Peyer's patch (tissue), 4 donors: ENCODE data around the gene NPAT.
"Not testable (repeated sequence)": the region's sequence is repeated elsewhere in the genome, so short reads cannot be mapped to it uniquely, and the experiment has no call there.

Experiments
- POLR2A ChIP-seq, 2 donors: fragments of 450-650 bp; IDR thresholded peaks; one replicate each; pipeline ENCODE4 v1.5.1; 2017; ENCODE audit warnings: antibody characterized with exemption in 2 of 2, mild to moderate bottlenecking in 2 of 2, moderate library complexity in 2 of 2
- TF ChIP-seq, protein P1 (sequence below), 6 experiments: fragments of 450-650 bp in 4 of 6; fragments of 200-600 bp in 2 of 6; sonication (generic) in 1 of 6; IDR thresholded peaks; one replicate each; pipeline ENCODE4 v1.5.1; 2017 to 2019; ENCODE audit warnings: antibody characterized with exemption in 6 of 6, mild to moderate bottlenecking in 3 of 6, moderate library complexity in 1 of 6

DNA sequence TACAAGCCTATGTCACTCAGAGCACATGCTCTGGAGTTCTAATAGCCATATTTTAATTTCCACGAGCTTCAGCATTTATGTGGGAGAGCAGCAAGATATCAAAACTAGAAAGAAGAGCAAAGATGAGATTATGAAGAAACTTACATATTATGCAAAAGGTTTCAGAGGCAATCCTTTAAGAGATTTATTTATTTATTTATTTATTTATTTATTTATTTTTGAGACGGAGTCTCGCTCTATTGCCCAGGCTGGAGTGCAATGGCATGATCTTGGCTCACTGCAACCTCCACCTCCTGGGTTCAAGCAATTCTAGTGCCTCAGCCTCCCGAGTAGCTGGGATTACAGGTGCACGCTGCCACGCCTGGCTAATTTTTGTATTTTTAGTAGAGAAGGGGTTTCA lies 59.6 kb downstream of the NPAT start:
- not testable (repeated sequence) for TF ChIP-seq POLR2A (IDR thresholded peaks at IDR 0.05)
- TF ChIP-seq, protein P1, sequence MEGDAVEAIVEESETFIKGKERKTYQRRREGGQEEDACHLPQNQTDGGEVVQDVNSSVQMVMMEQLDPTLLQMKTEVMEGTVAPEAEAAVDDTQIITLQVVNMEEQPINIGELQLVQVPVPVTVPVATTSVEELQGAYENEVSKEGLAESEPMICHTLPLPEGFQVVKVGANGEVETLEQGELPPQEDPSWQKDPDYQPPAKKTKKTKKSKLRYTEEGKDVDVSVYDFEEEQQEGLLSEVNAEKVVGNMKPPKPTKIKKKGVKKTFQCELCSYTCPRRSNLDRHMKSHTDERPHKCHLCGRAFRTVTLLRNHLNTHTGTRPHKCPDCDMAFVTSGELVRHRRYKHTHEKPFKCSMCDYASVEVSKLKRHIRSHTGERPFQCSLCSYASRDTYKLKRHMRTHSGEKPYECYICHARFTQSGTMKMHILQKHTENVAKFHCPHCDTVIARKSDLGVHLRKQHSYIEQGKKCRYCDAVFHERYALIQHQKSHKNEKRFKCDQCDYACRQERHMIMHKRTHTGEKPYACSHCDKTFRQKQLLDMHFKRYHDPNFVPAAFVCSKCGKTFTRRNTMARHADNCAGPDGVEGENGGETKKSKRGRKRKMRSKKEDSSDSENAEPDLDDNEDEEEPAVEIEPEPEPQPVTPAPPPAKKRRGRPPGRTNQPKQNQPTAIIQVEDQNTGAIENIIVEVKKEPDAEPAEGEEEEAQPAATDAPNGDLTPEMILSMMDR (IDR thresholded peaks at IDR 0.05), result not testable (repeated sequence)
